Caco-2 (cell line): ENCODE data around the gene MTERF4. TPM values are rescaled to one million over a fixed set of nuclear protein-coding genes. Genes with fewer than 3 reads are reported as not detected.

ENCODE experiments used
- BruUV-seq: library from RNA; stranded (reverse); fragments of 400-500 nt; replicated peaks from 2 replicates; lab custom pipeline; 2021; lab: Mats Ljungman, UMichigan
- CTCF ChIA-PET: fragments of 300-600 bp; sonication (Branson Sonifier 250); formaldehyde crosslinking; loops from one replicate; lab custom pipeline; 2022; ENCODE audit warnings: antibody characterized with exemption; lab: Charles Lee
- POLR2A ChIA-PET: fragments of 300-600 bp; sonication (Branson Sonifier 250); formaldehyde crosslinking; loops from one replicate; lab custom pipeline; 2022; ENCODE audit warnings: antibody characterized with exemption; lab: Charles Lee
- DNase-seq, 2 experiments: peaks; one replicate each; pipeline versions ENCODE4 v3.0.0 to v3.0.0-alpha.2; 2020 to 2022
- H3K27me3 ChIP-seq: replicated peaks from 2 replicates; pipeline ENCODE4 v1.6.0; 2011; ENCODE audit warnings: low read length; ENCODE audit not compliant: control insufficient read depth, insufficient read depth
- H3K36me3 ChIP-seq: 2 replicates; pipeline ENCODE4 v1.5.1; 2011; ENCODE audit warnings: low read length; ENCODE audit not compliant: control insufficient read depth, insufficient read depth
- H3K4me1 ChIP-seq: fragments of 250-450 bp; sonication (Bioruptor Pico); 2 replicates; pipeline ENCODE4 v1.5.1; 2020; ENCODE audit warnings: mild to moderate bottlenecking
- H3K4me3 ChIP-seq: 2 replicates; pipeline ENCODE4 v1.5.1; 2011; ENCODE audit warnings: low read depth, mild to moderate bottlenecking, control low read depth, low read length
- H3K9me3 ChIP-seq: fragments of 250-450 bp; sonication (Bioruptor Pico); 2 replicates; pipeline ENCODE4 v1.5.1; 2020; ENCODE audit warnings: mild to moderate bottlenecking, moderate library complexity
- H3K27ac Mint-ChIP-seq: one replicate; pipeline ENCODE4 v1.8.0; 2022; ENCODE audit warnings: mixed read lengths; ENCODE audit not compliant: unreplicated experiment
- H3K27me3 Mint-ChIP-seq: one replicate; pipeline ENCODE4 v1.8.0; 2022; ENCODE audit warnings: mixed read lengths; ENCODE audit not compliant: insufficient read depth, unreplicated experiment
- H3K36me3 Mint-ChIP-seq: one replicate; pipeline ENCODE4 v1.8.0; 2022; ENCODE audit warnings: mild to moderate bottlenecking, mixed read lengths; ENCODE audit not compliant: insufficient read depth, unreplicated experiment
- H3K4me1 Mint-ChIP-seq: one replicate; pipeline ENCODE4 v1.8.0; 2022; ENCODE audit warnings: low read depth, mixed read lengths; ENCODE audit not compliant: unreplicated experiment
- H3K4me3 Mint-ChIP-seq: one replicate; pipeline ENCODE4 v1.8.0; 2022; ENCODE audit warnings: mild to moderate bottlenecking, moderate library complexity, mixed read lengths; ENCODE audit not compliant: unreplicated experiment
- H3K9me3 Mint-ChIP-seq: one replicate; pipeline ENCODE4 v1.8.0; 2022; ENCODE audit warnings: mixed read lengths; ENCODE audit not compliant: unreplicated experiment
- intact Hi-C: fragments of 100-400 bp; cut with micrococcal nuclease; formaldehyde crosslinking; loops from one replicate; pipeline ENCODE4 v1.10.0; 2022; ENCODE audit not compliant: unreplicated experiment
- total RNA-seq: library from RNA; stranded (reverse); gene quantifications from 2 replicates; pipeline ENCODE4 v1.2.3, GENCODE V29; 2022
- TF ChIP-seq, protein P1 (sequence below), 2 experiments: fragments of 200-600 bp in 1 of 2; IDR thresholded peaks; 1 replicate in 1 of 2; 2 replicates in 1 of 2; pipeline versions ENCODE4 v1.5.1 to v1.8.0; 2011 to 2022; ENCODE audit warnings: antibody characterized with exemption in 1 of 2, control low read depth in 1 of 2, inconsistent platforms in 1 of 2, low read depth in 1 of 2, low read length in 1 of 2, mild to moderate bottlenecking in 1 of 2, moderate library complexity in 1 of 2; ENCODE audit not compliant: insufficient read depth in 1 of 2, severe bottlenecking in 1 of 2, unreplicated experiment in 1 of 2

MTERF4 gene
- total RNA-seq, 1 experiment from 2014 or later = 22.2 TPM

DNA sequence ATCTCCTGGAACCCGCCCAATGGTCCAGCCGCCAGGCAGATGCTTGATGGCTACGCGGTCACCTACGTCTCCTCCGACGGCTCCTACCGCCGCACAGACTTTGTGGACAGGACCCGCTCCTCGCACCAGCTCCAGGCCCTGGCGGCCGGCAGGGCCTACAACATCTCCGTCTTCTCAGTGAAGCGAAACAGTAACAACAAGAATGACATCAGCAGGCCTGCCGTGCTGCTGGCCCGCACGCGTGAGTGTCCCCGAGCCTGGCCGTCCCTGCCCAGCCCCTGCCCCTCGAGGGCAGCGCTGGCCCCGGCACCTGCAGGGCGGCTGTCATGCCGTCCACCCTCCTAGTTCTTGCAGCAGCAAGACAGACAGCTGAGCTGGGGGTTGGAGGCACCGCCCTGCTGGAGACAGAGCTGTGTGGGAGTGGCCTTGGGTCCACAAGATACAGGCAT, 36.7 kb downstream of the MTERF4 start:
- no peaks in the 10 kb centered on the region for H3K36me3 Mint-ChIP-seq
- Histone ChIP-seq H3K9me3 (no peaks in the 10 kb centered on the region), H3K27me3 (no peaks in the 10 kb centered on the region), H3K4me1 (no peaks in the 10 kb centered on the region), H3K36me3 (no peaks in the 10 kb centered on the region), H3K4me3 (no peak overlapping the region)
- H3K4me3 Mint-ChIP-seq = no peak overlapping the region
- H3K27ac Mint-ChIP-seq = no peak overlapping the region
- peaks cover 5% of the 10 kb centered on the region for H3K27me3 Mint-ChIP-seq
- H3K4me1 Mint-ChIP-seq = no peaks in the 10 kb centered on the region
- DNase-seq = no peak
- ChIA-PET POLR2A (interaction anchor here (0.6 kb wide), 1 partner anchor 307 kb away, joined by 7 read pairs; no protein-coding TSS in a partner anchor), CTCF (no interaction called here)
- intact Hi-C loops = no loop called here
- TF ChIP-seq, protein P1, sequence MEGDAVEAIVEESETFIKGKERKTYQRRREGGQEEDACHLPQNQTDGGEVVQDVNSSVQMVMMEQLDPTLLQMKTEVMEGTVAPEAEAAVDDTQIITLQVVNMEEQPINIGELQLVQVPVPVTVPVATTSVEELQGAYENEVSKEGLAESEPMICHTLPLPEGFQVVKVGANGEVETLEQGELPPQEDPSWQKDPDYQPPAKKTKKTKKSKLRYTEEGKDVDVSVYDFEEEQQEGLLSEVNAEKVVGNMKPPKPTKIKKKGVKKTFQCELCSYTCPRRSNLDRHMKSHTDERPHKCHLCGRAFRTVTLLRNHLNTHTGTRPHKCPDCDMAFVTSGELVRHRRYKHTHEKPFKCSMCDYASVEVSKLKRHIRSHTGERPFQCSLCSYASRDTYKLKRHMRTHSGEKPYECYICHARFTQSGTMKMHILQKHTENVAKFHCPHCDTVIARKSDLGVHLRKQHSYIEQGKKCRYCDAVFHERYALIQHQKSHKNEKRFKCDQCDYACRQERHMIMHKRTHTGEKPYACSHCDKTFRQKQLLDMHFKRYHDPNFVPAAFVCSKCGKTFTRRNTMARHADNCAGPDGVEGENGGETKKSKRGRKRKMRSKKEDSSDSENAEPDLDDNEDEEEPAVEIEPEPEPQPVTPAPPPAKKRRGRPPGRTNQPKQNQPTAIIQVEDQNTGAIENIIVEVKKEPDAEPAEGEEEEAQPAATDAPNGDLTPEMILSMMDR (IDR thresholded peaks at IDR 0.05; ENCODE audit: insufficient read depth in 1 of 2, low read depth in 1 of 2, low read length in 1 of 2, severe bottlenecking in 1 of 2, unreplicated experiment in 1 of 2) = no peak
- no peaks in the 10 kb centered on the region for H3K9me3 Mint-ChIP-seq
- BruUV-seq = no TSS peak

DNA sequence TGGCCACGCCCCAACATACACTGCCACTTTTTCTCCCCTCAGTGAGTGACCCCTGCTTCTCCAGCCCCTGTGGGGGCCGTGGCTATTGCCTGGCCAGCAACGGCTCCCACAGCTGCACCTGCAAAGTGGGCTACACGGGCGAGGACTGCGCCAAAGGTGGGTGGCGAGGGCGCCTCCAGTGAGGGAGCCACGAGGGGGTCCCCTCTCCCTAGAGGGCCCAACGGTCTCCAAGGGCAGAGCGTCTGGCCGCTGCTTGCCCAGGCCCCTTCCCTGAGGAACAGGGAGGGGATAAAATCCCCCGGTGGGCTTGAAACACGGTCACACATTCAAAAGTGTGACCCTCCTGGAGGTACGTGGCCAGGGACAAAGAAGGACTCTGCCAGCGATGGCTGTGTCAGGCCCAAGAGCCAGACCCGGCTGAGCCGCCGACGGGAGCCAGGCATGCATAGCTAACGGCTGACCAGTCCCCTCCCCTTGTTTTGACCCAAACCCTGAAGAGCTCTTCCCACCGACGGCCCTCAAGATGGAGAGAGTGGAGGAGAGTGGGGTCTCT, 37.2 kb downstream of the MTERF4 start:
- Histone ChIP-seq H3K36me3 (no peaks in the 10 kb centered on the region), H3K9me3 (no peaks in the 10 kb centered on the region), H3K4me3 (no peak overlapping the region), H3K27me3 (no peaks in the 10 kb centered on the region), H3K4me1 (no peaks in the 10 kb centered on the region)
- BruUV-seq = no TSS peak
- TF ChIP-seq, protein P1 (IDR thresholded peaks at IDR 0.05; ENCODE audit: insufficient read depth in 1 of 2, low read depth in 1 of 2, low read length in 1 of 2, severe bottlenecking in 1 of 2, unreplicated experiment in 1 of 2) = no peak
- Mint-ChIP-seq H3K36me3 (no peaks in the 10 kb centered on the region), H3K27me3 (peaks cover 4% of the 10 kb centered on the region), H3K9me3 (no peaks in the 10 kb centered on the region), H3K4me3 (no peak overlapping the region), H3K4me1 (no peaks in the 10 kb centered on the region), H3K27ac (no peak overlapping the region)
- CTCF ChIA-PET = no interaction called here
- POLR2A ChIA-PET = interaction anchor here (0.6 kb wide), 1 partner anchor 307 kb away, joined by 7 read pairs; no protein-coding TSS in a partner anchor
- intact Hi-C loops = loop anchor here (5.0 kb wide), 1 partner anchor 213 kb away; no protein-coding TSS in a partner anchor
- no peak for DNase-seq

DNA sequence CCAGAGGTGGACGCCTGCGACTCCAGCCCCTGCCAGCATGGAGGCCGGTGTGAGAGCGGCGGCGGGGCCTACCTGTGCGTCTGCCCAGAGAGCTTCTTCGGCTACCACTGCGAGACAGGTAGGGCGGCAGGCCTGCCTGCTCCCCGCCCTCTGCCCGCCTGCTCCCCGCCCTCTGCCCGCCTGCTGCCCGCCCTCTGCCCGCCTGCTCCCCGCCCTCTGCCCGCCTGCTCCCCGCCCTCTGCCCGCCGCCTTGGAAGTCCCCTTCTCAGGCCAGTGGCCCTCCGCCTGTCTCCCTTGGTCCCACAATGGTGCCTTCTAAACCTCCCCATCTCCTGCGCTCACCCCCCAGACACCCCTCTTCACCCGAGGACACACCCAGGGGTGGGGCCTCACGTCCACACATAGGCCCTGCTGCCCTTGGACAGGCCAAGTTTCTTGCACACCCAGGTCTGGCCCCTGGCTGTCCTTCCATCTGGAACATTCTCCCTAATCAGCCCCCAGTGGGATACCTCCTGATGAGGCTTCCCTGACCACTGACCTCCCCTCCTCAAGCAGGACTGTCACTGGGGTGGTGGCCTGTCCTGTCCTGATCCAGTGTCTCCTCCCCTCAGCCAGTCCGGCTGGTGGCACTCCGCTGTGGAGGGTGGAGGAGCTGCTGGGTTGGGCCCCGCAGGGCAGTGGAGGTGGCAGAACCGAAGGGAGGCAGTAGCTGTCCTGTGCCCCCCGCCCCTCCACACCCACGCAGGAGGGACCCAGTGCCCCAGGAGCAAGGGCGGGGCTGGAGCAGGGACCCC, 37.9 kb downstream of the MTERF4 start:
- ChIA-PET CTCF (no interaction called here), POLR2A (no interaction called here)
- no TSS peak for BruUV-seq
- no peaks in the 10 kb centered on the region for H3K27me3 ChIP-seq
- no peaks in the 10 kb centered on the region for H3K9me3 Mint-ChIP-seq
- H3K36me3 Mint-ChIP-seq = no peaks in the 10 kb centered on the region
- no peaks in the 10 kb centered on the region for H3K4me1 Mint-ChIP-seq
- peak in 1 of 2 experiments; percentile 28 for DNase-seq
- intact Hi-C loops = loop anchor here (5.0 kb wide), 1 partner anchor 212 kb away; no protein-coding TSS in a partner anchor
- no peaks in the 10 kb centered on the region for H3K4me1 ChIP-seq
- H3K27me3 Mint-ChIP-seq = peaks cover 6% of the 10 kb centered on the region
- H3K36me3 ChIP-seq = no peaks in the 10 kb centered on the region
- peak overlapping the region; percentile 62 for H3K4me3 Mint-ChIP-seq
- TF ChIP-seq, protein P1 (IDR thresholded peaks at IDR 0.05; ENCODE audit: insufficient read depth in 1 of 2, low read depth in 1 of 2, low read length in 1 of 2, severe bottlenecking in 1 of 2, unreplicated experiment in 1 of 2) = no peak
- no peaks in the 10 kb centered on the region for H3K9me3 ChIP-seq
- peak overlapping the region; percentile 22 for H3K4me3 ChIP-seq
- no peak overlapping the region for H3K27ac Mint-ChIP-seq
